Cortex of kidney (tissue), 1 donor: ENCODE data around the gene RNF41.
A peak's percentile ranks its signal among the peaks of the same experiment; 100 is the strongest.

Experiments used
- DNase-seq: peaks from one replicate; lab custom pipeline; 2025; lab: John Stamatoyannopoulos, UW

Gene RNF41

GRCh38 chr12:56243731-56244181 lies 22.0 kb upstream of the RNF41 start:
- no peak for DNase-seq

GRCh38 chr12:56242986-56243385 lies 21.3 kb upstream of the RNF41 start:
- DNase-seq, result no peak

GRCh38 chr12:56241424-56242303 lies 19.9 kb upstream of the RNF41 start:
- DNase-seq, result no peak

- no peak for DNase-seq
Observed at GRCh38 chr12:56237552-56237951, 15.8 kb upstream of the RNF41 start.

GRCh38 chr12:56236985-56237384 lies 15.3 kb upstream of the RNF41 start:
- DNase-seq, result no peak

GRCh38 chr12:56236091-56236490 lies 14.4 kb upstream of the RNF41 start:
- no peak for DNase-seq

- DNase-seq, result no peak
Observed at GRCh38 chr12:56234746-56235436, 13.2 kb upstream of the RNF41 start.

GRCh38 chr12:56231184-56231582 lies 9.5 kb upstream of the RNF41 start:
- no peak for DNase-seq

GRCh38 chr12:56230432-56231183 lies 8.9 kb upstream of the RNF41 start:
- no peak for DNase-seq

GRCh38 chr12:56229916-56230431 lies 8.3 kb upstream of the RNF41 start, which contains the start of gene SLC39A5:
TSS of gene SLC39A5 (plus strand) at chr12:56230051. CDS start at chr12:56231275, 1,224 bp downstream.
- DNase-seq, result no peak

GRCh38 chr12:56229082-56229481 lies 7.4 kb upstream of the RNF41 start:
- DNase-seq, result no peak

GRCh38 chr12:56224954-56225353 lies 3.2 kb upstream of the RNF41 start:
- DNase-seq, result no peak

GRCh38 chr12:56224102-56224701 lies 2.5 kb upstream of the RNF41 start, which contains the start of gene NABP2:
TSS of gene NABP2 (plus strand) at chr12:56224342. CDS start at chr12:56224857, 515 bp downstream.
- peak; percentile 61 for DNase-seq

GRCh38 chr12:56223571-56224101 lies 1.9 kb upstream of the RNF41 start:
- no peak for DNase-seq

- DNase-seq, result no peak
Observed at GRCh38 chr12:56222531-56222895, 791 bp upstream of the RNF41 start.

- DNase-seq, result no peak
Observed at GRCh38 chr12:56221232-56221756, 428 bp downstream of the RNF41 start.

- no peak for DNase-seq
Observed at GRCh38 chr12:56220611-56221231, 1.0 kb downstream of the RNF41 start.

- no peak for DNase-seq
Observed at GRCh38 chr12:56219840-56220239, 1.9 kb downstream of the RNF41 start.

- no peak for DNase-seq
Observed at GRCh38 chr12:56216461-56216860, 5.3 kb downstream of the RNF41 start.

- DNase-seq, result no peak
Observed at GRCh38 chr12:56213878-56214277, 7.8 kb downstream of the RNF41 start.

GRCh38 chr12:56212361-56212760 lies 9.4 kb downstream of the RNF41 start:
- DNase-seq, result no peak
